IMR-90 (cell line): Measurements from ENCODE around the gene IFIT2. TPM values are rescaled to one million over a fixed set of nuclear protein-coding genes. Genes with fewer than 3 reads are reported as not detected.

Experiments
- ATAC-seq: fragments of 200-7000 bp; cut with Tn5 transposase; 2 replicates; pipeline ENCODE4 v1.9.1; 2020; ENCODE audit warnings: low read depth, mild to moderate bottlenecking, moderate library complexity
- BruUV-seq: library from RNA; stranded (reverse); fragments of 400-500 nt; replicated peaks from 2 replicates; lab custom pipeline; 2021; lab: Mats Ljungman, UMichigan
- CTCF ChIA-PET: fragments of 300-600 bp; formaldehyde crosslinking; extraction: SDS; loops from one replicate; lab custom pipeline; 2021; ENCODE audit warnings: antibody characterized with exemption; lab: Yijun Ruan, JAX
- POLR2A ChIA-PET: fragments of 300-600 bp; sonication (Branson Sonifier 250); formaldehyde crosslinking; loops from one replicate; lab custom pipeline; 2022; ENCODE audit warnings: antibody characterized with exemption; ENCODE audit not compliant: unreplicated experiment; lab: Charles Lee
- DNase-seq: peaks from one replicate; pipeline ENCODE4 v3.0.0; 2013
- H2AFZ ChIP-seq: replicated peaks from 2 replicates; pipeline ENCODE3; 2013; ENCODE audit warnings: low read length, mild to moderate bottlenecking; ENCODE audit not compliant: poor library complexity
- H2AK5ac ChIP-seq: 2 replicates; pipeline ENCODE4 v1.6.1; 2013; ENCODE audit warnings: low read depth, low read length, inconsistent platforms
- H2AK9ac ChIP-seq: replicated peaks from 2 replicates; pipeline ENCODE3; 2013; ENCODE audit warnings: mild to moderate bottlenecking, low read depth, low read length, moderate library complexity; ENCODE audit not compliant: poor library complexity
- H2BK120ac ChIP-seq: 2 replicates; pipeline ENCODE4 v1.6.1; 2013; ENCODE audit warnings: low read depth, low read length, inconsistent platforms
- H2BK15ac ChIP-seq: 3 replicates; pipeline ENCODE4 v1.6.1; 2013; ENCODE audit warnings: low read depth, low read length, inconsistent platforms
- H2BK20ac ChIP-seq: 2 replicates; pipeline ENCODE4 v1.6.1; 2013; ENCODE audit warnings: low read depth, mild to moderate bottlenecking, inconsistent platforms, low read length, moderate library complexity
- H2BK5ac ChIP-seq: 2 replicates; pipeline ENCODE4 v1.6.1; 2013; ENCODE audit warnings: mild to moderate bottlenecking, low read depth, low read length, inconsistent platforms; ENCODE audit not compliant: poor library complexity, severe bottlenecking
- H3K14ac ChIP-seq: replicated peaks from 2 replicates; pipeline ENCODE4 v1.6.1; 2013; ENCODE audit warnings: low read depth, low read length, inconsistent platforms
- H3K18ac ChIP-seq: 2 replicates; pipeline ENCODE4 v1.6.1; 2013; ENCODE audit warnings: low read depth, low read length, control low read depth
- H3K23ac ChIP-seq: 2 replicates; pipeline ENCODE4 v1.6.1; 2013; ENCODE audit warnings: low read depth, low read length, inconsistent platforms
- H3K27ac ChIP-seq: 2 replicates; pipeline ENCODE4 v1.5.1; 2013; ENCODE audit warnings: mild to moderate bottlenecking, control low read depth, low read length; ENCODE audit not compliant: insufficient read depth
- H3K27me3 ChIP-seq: 2 replicates; pipeline ENCODE4 v1.6.1; 2013; ENCODE audit warnings: low read length; ENCODE audit not compliant: control insufficient read depth, insufficient read depth
- H3K36me3 ChIP-seq: 2 replicates; pipeline ENCODE4 v1.6.1; 2013; ENCODE audit warnings: low read length, mixed read lengths; ENCODE audit not compliant: control insufficient read depth, insufficient read depth
- H3K4ac ChIP-seq: 2 replicates; pipeline ENCODE4 v1.6.1; 2013; ENCODE audit warnings: low read depth, low read length, inconsistent platforms
- H3K4me1 ChIP-seq: 2 replicates; pipeline ENCODE4 v1.6.1; 2013; ENCODE audit warnings: low read length, mixed read lengths; ENCODE audit not compliant: control insufficient read depth, insufficient read depth
- H3K4me2 ChIP-seq: 2 replicates; pipeline ENCODE4 v1.6.1; 2013; ENCODE audit warnings: low read depth, mild to moderate bottlenecking, control low read depth, low read length, moderate library complexity
- H3K4me3 ChIP-seq: 2 replicates; pipeline ENCODE4 v1.5.1; 2013; ENCODE audit warnings: low read depth, mild to moderate bottlenecking, control low read depth, low read length, moderate library complexity; ENCODE audit not compliant: insufficient read depth
- H3K56ac ChIP-seq: 2 replicates; pipeline ENCODE4 v1.6.1; 2013; ENCODE audit warnings: low read length, inconsistent platforms; ENCODE audit not compliant: insufficient read depth; ENCODE audit errors: extremely low read depth
- H3K79me1 ChIP-seq, 2 experiments: 2 replicates each; pipeline ENCODE4 v1.6.1; 2013; ENCODE audit warnings: low read length in 2 of 2, inconsistent platforms in 1 of 2, low read depth in 1 of 2
- H3K9ac ChIP-seq: 2 replicates; pipeline ENCODE4 v1.6.1; 2013; ENCODE audit warnings: low read depth, low read length, control low read depth
- H3K9me1 ChIP-seq: 2 replicates; pipeline ENCODE4 v1.6.1; 2013; ENCODE audit warnings: low read length, inconsistent platforms; ENCODE audit not compliant: insufficient read depth
- H3K9me3 ChIP-seq: 2 replicates; pipeline ENCODE4 v1.6.1; 2013; ENCODE audit warnings: low read length; ENCODE audit not compliant: control insufficient read depth, insufficient read depth
- H4K20me1 ChIP-seq: 2 replicates; pipeline ENCODE4 v1.6.1; 2013; ENCODE audit warnings: low read length, inconsistent platforms; ENCODE audit not compliant: insufficient read depth
- H4K5ac ChIP-seq: 2 replicates; pipeline ENCODE4 v1.6.1; 2013; ENCODE audit warnings: mild to moderate bottlenecking, low read depth, low read length, control low read depth
- H4K8ac ChIP-seq, 2 experiments: 2 replicates each; pipeline ENCODE4 v1.6.1; 2013; ENCODE audit warnings: low read depth in 2 of 2, low read length in 2 of 2, control low read depth in 1 of 2, inconsistent platforms in 1 of 2
- H4K91ac ChIP-seq: 2 replicates; pipeline ENCODE4 v1.6.1; 2013; ENCODE audit warnings: low read depth, low read length, inconsistent platforms; ENCODE audit not compliant: insufficient read depth
- BHLHE40 ChIP-seq: fragments of 150-350 bp; IDR thresholded peaks from 2 replicates; pipeline ENCODE4 v1.6.1; 2016; ENCODE audit warnings: mild to moderate bottlenecking, low read depth, low read length
- CEBPB ChIP-seq: IDR thresholded peaks from 2 replicates; pipeline ENCODE4 v1.6.1; 2012; ENCODE audit warnings: low read depth, low read length, improper control_type of control experiment
- CHD1 ChIP-seq: IDR thresholded peaks from 2 replicates; pipeline ENCODE4 v1.6.1; 2012; ENCODE audit warnings: low read depth, low read length, improper control_type of control experiment
- FOS ChIP-seq: fragments of 150-350 bp; IDR thresholded peaks from 2 replicates; pipeline ENCODE4 v1.6.1; 2016; ENCODE audit warnings: low read depth, low read length
- MAFK ChIP-seq: IDR thresholded peaks from 2 replicates; pipeline ENCODE4 v1.6.1; 2012; ENCODE audit warnings: low read depth, low read length, improper control_type of control experiment
- MAZ ChIP-seq: IDR thresholded peaks from 2 replicates; pipeline ENCODE4 v1.6.1; 2012; ENCODE audit warnings: low read depth, mild to moderate bottlenecking, low read length, improper control_type of control experiment, moderate library complexity, borderline replicate concordance
- MXI1 ChIP-seq: IDR thresholded peaks from 2 replicates; pipeline ENCODE4 v1.6.1; 2012; ENCODE audit warnings: low read depth, mild to moderate bottlenecking, low read length, moderate library complexity, borderline replicate concordance
- NFE2L2 ChIP-seq: fragments of 150-350 bp; IDR thresholded peaks from 2 replicates; pipeline ENCODE4 v1.6.1; 2016; ENCODE audit warnings: low read depth, mild to moderate bottlenecking, low read length
- POLR2A ChIP-seq: IDR thresholded peaks from 2 replicates; pipeline ENCODE4 v1.6.1; 2012; ENCODE audit warnings: mild to moderate bottlenecking, low read depth, low read length
- RAD21 ChIP-seq: IDR thresholded peaks from 2 replicates; pipeline ENCODE4 v1.6.1; 2012; ENCODE audit warnings: low read length, improper control_type of control experiment
- RCOR1 ChIP-seq: IDR thresholded peaks from 2 replicates; pipeline ENCODE4 v1.6.1; 2012; ENCODE audit warnings: mild to moderate bottlenecking, low read length, improper control_type of control experiment; ENCODE audit not compliant: insufficient replicate concordance
- dilution Hi-C: fragments of 300-500 bp; cut with HindIII; formaldehyde crosslinking; loops from one replicate; pipeline ENCODE4 v1.14.3; 2018; ENCODE audit warnings: low sequenced_read_pairs; ENCODE audit not compliant: unreplicated experiment
- in situ Hi-C: fragments of 300-500 bp; cut with MboI; formaldehyde crosslinking; loops from 3 replicates; pipeline ENCODE4 v1.14.3; 2019; ENCODE audit warnings: low sequenced_read_pairs, inconsistent platforms, mixed read lengths
- intact Hi-C: fragments of 100-400 bp; cut with micrococcal nuclease; formaldehyde crosslinking; loops from 2 replicates; pipeline ENCODE4 v1.10.0; 2022
- polyA plus RNA-seq, 3 experiments: library from polyadenylated mRNA; depleted of rRNA; stranded (reverse); fragments of >200 nt; gene quantifications; 2 replicates each; pipeline ENCODE4 v1.2.3, GENCODE V29; 2012; ENCODE audit warnings: low replicate concordance in 1 of 3
- total RNA-seq: library from RNA; depleted of rRNA; stranded (reverse); fragments of >200 nt; gene quantifications from 2 replicates; pipeline ENCODE4 v1.2.3, GENCODE V29; 2012
- TF ChIP-seq, protein P1 (sequence below): fragments of 150-350 bp; IDR thresholded peaks from 2 replicates; pipeline ENCODE4 v1.6.1; 2016; ENCODE audit warnings: low read depth, mild to moderate bottlenecking, low read length, moderate library complexity, borderline replicate concordance
- TF ChIP-seq, protein P2 (sequence below): conservative IDR thresholded peaks from 2 replicates; pipeline ENCODE4 v1.5.1; 2012; ENCODE audit warnings: mild to moderate bottlenecking, low read depth, low read length, improper control_type of control experiment
- TF ChIP-seq, protein P3 (sequence below): fragments of 150-350 bp; IDR thresholded peaks from 2 replicates; pipeline ENCODE4 v1.6.1; 2017; ENCODE audit warnings: mild to moderate bottlenecking, antibody characterized with exemption, low read length, low read depth

The IFIT2 gene
- total and polyA plus RNA-seq, 2 of the 4 experiments (the other 2 are of a cell fraction), result 1.1 to 2.2 TPM

DNA sequence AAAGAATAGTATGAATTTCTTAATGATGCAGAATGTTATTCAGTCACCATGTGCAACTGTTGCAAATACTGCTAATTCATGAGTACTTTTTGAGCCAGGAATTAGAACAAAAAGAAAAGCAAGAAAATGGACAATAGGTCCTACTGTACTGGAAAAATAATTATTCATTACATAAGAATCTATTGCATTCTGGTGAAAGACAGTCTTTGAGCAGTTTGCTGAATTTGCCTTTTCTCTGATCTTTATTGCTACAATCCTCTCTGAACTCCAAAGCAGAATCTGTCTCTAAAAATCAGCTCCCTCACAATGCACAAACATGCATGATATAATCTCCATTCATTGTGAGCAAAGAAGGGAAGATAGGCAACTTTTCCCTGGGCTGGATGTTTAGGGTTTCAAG, 12.8 kb downstream of the IFIT2 start:
- H2BK20ac ChIP-seq, result no peak overlapping the region
- H3K9ac ChIP-seq, result no peak overlapping the region
- POLR2A ChIA-PET, result no interaction called here
- no peak overlapping the region for H2BK5ac ChIP-seq
- in situ Hi-C loops, result no loop called here
- no peak overlapping the region for H3K56ac ChIP-seq
- H4K91ac ChIP-seq, result no peak overlapping the region
- no peak overlapping the region for H3K18ac ChIP-seq
- intact Hi-C loops, result no loop called here
- no peak overlapping the region for H3K27ac ChIP-seq
- CTCF ChIA-PET, result no interaction called here
- ATAC-seq (no peak), DNase-seq (no peak)
- TF ChIP-seq POLR2A (no peak), MAZ (no peak), MAFK (no peak), RAD21 (no peak), NFE2L2 (no peak), CEBPB (no peak), RCOR1 (no peak), CHD1 (no peak), BHLHE40 (no peak), FOS (no peak), MXI1 (no peak)
- TF ChIP-seq, protein P1, sequence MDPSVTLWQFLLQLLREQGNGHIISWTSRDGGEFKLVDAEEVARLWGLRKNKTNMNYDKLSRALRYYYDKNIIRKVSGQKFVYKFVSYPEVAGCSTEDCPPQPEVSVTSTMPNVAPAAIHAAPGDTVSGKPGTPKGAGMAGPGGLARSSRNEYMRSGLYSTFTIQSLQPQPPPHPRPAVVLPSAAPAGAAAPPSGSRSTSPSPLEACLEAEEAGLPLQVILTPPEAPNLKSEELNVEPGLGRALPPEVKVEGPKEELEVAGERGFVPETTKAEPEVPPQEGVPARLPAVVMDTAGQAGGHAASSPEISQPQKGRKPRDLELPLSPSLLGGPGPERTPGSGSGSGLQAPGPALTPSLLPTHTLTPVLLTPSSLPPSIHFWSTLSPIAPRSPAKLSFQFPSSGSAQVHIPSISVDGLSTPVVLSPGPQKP, result no peak
- TF ChIP-seq, protein P2, sequence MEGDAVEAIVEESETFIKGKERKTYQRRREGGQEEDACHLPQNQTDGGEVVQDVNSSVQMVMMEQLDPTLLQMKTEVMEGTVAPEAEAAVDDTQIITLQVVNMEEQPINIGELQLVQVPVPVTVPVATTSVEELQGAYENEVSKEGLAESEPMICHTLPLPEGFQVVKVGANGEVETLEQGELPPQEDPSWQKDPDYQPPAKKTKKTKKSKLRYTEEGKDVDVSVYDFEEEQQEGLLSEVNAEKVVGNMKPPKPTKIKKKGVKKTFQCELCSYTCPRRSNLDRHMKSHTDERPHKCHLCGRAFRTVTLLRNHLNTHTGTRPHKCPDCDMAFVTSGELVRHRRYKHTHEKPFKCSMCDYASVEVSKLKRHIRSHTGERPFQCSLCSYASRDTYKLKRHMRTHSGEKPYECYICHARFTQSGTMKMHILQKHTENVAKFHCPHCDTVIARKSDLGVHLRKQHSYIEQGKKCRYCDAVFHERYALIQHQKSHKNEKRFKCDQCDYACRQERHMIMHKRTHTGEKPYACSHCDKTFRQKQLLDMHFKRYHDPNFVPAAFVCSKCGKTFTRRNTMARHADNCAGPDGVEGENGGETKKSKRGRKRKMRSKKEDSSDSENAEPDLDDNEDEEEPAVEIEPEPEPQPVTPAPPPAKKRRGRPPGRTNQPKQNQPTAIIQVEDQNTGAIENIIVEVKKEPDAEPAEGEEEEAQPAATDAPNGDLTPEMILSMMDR, result no peak
- TF ChIP-seq, protein P3, sequence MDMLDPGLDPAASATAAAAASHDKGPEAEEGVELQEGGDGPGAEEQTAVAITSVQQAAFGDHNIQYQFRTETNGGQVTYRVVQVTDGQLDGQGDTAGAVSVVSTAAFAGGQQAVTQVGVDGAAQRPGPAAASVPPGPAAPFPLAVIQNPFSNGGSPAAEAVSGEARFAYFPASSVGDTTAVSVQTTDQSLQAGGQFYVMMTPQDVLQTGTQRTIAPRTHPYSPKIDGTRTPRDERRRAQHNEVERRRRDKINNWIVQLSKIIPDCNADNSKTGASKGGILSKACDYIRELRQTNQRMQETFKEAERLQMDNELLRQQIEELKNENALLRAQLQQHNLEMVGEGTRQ, result no peak
- H2AK5ac ChIP-seq, result no peak overlapping the region
- H4K20me1 ChIP-seq, result no peaks in the 10 kb centered on the region
- no peaks in the 10 kb centered on the region for H3K4me1 ChIP-seq
- no peak overlapping the region for H3K4me2 ChIP-seq
- no peak overlapping the region for H4K5ac ChIP-seq
- no peaks in the 10 kb centered on the region for H3K9me1 ChIP-seq
- H3K14ac ChIP-seq, result no peak overlapping the region
- H3K4ac ChIP-seq, result no peak overlapping the region
- no peaks in the 10 kb centered on the region for H3K9me3 ChIP-seq
- H2BK120ac ChIP-seq, result no peak overlapping the region
- no TSS peak for BruUV-seq
- H3K36me3 ChIP-seq, result no peaks in the 10 kb centered on the region
- no peak overlapping the region for H3K23ac ChIP-seq
- H3K79me1 ChIP-seq, result no peaks in the 10 kb centered on the region
- H2AK9ac ChIP-seq, result no peak overlapping the region
- no peak overlapping the region for H2AFZ ChIP-seq
- H2BK15ac ChIP-seq, result no peak overlapping the region
- dilution Hi-C loops, result no loop called here
- no peak overlapping the region for H3K4me3 ChIP-seq
- H4K8ac ChIP-seq, result no peak overlapping the region
- no peaks in the 10 kb centered on the region; the same call in 1 of the 2 replicates for H3K27me3 ChIP-seq
